HG03565 (cell line): ENCODE results near the gene ISL1.

ENCODE experiments used
- ATAC-seq: cut with Tn5 transposase; IDR thresholded peaks from one replicate; pipeline ENCODE4 v1.9.1; 2021; ENCODE audit warnings: mild to moderate bottlenecking, moderate library complexity; ENCODE audit not compliant: unreplicated experiment

The ISL1 gene

DNA sequence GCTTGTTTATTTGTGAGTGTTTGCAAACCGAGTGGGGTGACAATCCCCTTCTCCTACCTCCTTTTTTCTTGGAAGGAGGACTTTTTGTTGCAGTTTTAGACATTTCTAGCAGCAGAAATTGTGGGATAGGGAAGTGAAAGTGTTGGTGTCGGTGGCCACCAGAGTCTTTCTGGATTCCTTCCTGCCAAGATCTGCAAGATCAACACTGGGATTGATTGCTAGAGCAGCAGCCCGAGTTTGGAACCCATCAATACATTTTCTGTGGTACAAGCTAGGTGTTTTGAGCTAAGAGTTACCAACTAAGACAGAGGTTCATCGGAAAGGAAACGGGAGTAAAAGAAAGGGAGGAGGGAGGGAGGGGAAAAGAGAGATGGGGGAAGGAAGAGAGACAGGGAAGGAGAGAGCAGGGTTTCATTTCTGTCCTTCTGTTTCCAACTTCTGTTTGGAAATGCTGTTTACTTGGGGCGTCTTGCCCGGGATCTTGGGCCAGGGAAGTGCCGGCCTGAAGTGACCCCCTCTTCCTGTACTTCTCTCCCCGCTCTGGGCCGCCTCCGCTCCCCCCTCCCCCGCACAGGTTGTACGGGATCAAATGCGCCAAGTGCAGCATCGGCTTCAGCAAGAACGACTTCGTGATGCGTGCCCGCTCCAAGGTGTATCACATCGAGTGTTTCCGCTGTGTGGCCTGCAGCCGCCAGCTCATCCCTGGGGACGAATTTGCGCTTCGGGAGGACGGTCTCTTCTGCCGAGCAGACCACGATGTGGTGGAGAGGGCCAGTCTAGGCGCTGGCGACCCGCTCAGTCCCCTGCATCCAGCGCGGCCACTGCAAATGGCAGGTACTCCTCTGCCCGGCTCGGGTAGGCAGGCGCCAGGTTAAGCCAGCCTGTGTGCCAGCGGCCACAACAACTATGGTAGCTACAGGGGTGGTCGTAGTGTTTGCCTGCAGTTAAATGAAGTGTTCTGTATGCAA, 4.0 kb downstream of the ISL1 start:
- no peak for ATAC-seq

- no peak for ATAC-seq
These were observed 4.6 kb downstream of the ISL1 start for GRCh38 chr5:51387884-51388275.

- no peak for ATAC-seq
These were observed 5.4 kb downstream of the ISL1 start for GRCh38 chr5:51388488-51389287.

DNA sequence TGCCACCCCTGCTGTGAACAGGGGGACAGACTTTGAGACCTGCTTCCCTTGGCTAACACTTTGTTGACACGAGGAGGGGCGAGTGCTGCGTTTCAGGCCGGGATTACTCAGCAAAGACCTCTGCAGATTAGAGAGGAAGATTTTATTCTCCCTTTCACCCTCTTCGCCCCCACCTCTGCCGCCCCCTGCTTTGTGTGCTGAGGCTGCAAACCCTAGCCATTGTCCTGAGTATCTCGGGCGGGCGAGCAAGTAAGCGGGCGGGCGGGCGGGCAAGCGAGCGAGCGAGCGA, 6.0 kb downstream of the ISL1 start:
- no peak for ATAC-seq

GRCh38 chr5:51389577-51390463, 6.6 kb downstream of the ISL1 start:
- ATAC-seq, result no peak

DNA sequence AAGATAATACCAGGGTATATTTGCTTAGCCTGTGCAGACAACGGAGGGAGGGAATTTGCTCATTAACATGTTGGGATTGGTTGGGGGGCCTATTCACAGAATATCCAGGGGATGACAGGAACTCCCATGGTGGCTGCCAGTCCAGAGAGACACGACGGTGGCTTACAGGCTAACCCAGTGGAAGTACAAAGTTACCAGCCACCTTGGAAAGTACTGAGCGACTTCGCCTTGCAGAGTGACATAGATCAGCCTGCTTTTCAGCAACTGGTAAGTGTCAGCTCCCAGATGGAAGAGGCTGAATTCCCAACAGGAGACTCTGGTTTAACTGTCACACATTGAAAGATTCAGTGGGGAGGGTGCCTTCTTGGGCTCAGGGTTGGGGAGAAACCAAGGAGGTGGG, 7.9 kb downstream of the ISL1 start:
- ATAC-seq, result no peak

- no peak for ATAC-seq
These were observed 9.5 kb downstream of the ISL1 start for GRCh38 chr5:51392689-51393199.

DNA sequence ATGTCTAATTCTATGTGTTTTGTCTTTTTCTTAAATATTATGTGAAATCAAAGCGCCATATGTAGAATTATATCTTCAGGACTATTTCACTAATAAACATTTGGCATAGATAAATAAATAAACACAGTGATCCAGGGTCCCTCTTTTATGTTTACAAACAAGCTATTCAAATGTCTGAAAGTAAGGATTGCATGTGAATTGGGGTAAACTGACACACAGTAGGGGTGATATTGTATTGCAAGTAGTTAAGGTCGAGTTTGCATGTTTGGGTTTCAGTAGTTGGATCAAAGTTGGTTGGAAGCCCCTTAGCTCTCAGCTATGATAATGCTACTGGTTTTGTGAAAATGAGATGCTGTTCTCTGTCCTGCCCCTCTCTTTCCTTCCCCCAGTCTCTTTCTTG, 11.4 kb downstream of the ISL1 start:
- ATAC-seq, result no peak

- ATAC-seq, result no peak
These were observed 12.0 kb downstream of the ISL1 start for GRCh38 chr5:51395245-51395644.

DNA sequence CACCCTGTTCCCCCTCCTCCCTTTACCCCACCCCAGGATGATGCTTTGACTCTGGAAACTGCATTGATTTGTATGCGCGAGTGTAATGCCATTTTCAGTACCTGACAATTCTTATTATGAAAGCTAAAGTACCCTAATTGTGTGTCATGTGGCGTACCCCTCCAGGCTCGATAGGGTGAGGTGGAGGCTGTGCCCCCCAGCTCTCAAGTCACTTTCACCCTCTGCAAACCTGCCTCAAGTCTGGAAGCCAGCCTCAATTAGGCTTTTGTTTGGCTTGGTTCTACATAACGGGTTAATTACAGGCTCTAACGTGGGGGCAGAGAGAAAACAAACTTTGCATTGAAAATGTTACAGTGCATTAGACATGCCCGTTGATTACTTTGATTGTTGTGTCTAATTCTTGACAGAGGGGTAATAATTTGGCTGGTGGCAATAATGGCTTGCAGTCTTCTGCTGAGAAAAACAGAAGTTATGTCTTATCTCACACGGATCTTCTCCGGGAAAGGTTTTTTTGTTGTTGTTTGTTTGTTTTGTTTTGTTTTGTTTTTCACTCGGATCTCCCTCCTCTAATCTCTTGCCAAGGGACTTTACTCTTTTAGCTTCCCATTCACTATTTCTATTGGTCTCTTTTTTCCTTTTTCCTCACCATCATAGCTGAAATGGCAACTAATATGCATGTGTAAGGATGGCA, 12.6 kb downstream of the ISL1 start:
- ATAC-seq, result no peak

DNA sequence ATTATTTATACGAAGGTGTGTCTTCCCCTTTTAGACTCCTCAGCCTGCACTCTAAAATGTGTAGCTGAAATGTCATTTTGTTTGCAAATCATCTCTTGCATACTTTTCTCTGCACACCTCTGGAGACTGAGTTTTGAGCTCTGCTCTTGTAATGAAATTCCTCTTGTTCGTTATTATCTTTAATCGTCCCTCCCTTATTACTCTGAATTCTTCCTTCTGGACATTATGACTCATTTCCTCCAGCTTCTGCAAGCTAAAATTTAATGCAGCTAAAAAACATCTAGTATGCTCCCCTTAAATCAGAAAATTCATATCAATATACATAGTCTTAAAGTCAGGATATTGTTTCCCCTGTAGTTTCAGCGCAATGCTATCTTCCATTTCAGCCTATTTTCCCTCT, 13.5 kb downstream of the ISL1 start:
- no peak for ATAC-seq

GRCh38 chr5:51397996-51398395, 14.7 kb downstream of the ISL1 start:
- no peak for ATAC-seq

- ATAC-seq, result no peak
These were observed 15.8 kb downstream of the ISL1 start for GRCh38 chr5:51398875-51399642.

DNA sequence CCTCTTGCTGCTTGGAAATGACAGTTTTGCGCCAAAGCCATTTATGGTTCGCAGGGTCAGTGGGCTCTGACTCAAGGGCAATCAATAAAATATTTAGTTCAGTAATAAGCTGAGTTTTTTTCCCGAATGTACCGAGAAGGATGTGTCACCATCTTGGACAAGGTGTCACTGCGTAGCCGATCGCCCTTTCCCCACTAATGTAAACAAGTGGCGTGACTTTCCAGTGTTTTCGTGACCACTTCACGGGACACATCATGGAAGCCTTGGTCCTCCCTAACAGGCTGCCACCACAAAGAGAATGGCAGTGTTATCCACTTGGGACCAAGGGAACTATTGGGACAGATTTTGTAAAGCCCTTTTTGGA, 16.4 kb downstream of the ISL1 start:
- no peak for ATAC-seq

DNA sequence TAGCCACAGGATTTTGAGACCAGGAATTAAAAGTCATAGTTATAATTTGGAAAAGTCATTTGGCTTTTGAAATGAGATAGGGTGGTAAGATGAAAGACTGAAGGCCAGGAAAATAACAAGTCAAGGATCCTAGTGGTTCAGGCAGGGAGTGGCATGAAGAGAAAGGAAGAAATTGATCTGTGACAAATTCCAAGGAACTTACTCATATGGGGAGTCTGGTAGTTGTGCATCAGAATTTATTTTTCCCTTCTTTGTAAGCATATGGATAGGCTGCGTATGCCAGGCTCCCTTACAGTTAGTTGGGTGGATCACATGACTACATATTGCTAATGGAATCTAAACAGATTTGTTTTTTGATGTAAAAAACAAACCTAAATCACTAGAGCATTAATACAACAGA, 21.0 kb downstream of the ISL1 start:
- ATAC-seq, result no peak

DNA sequence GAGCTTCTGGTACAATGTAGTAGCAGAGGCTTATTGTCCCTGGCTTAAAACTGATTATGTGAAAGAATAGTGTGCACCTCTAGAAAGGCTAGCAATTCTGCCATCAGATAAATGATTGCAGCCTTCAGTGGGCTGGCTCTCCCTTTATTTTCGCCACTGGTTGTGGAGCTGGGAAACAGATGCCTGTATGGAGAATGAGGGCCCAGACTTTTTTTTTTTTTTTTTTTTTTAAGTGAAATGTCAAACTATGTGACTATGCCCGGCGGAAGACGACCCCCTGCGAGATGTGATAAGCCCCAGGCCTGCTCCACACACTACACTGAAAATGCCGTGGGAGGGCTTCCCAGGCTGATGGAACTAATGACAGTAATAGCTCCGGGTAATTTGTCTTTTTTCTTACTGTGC, 28.7 kb downstream of the ISL1 start:
- no peak for ATAC-seq

GRCh38 chr5:51414516-51414915, 31.3 kb downstream of the ISL1 start:
- no peak for ATAC-seq

- no peak for ATAC-seq
These were observed 32.9 kb downstream of the ISL1 start for GRCh38 chr5:51416149-51416548.

GRCh38 chr5:51433052-51433710, 49.9 kb downstream of the ISL1 start:
- no peak for ATAC-seq
